Common myeloid progenitor, CD34-positive (primary cell): Measurements from ENCODE around the gene KCNIP3.

Experiments
- CTCF ChIA-PET: fragments of 350-600 bp; sonication (Branson Sonifier 250); formaldehyde crosslinking; loops from one replicate; lab custom pipeline; 2021; ENCODE audit warnings: antibody characterized with exemption; lab: Charles Lee
- POLR2A ChIA-PET: fragments of 350-600 bp; sonication (Branson Sonifier 250); formaldehyde crosslinking; loops from one replicate; lab custom pipeline; 2021; ENCODE audit warnings: antibody characterized with exemption; lab: Charles Lee
- DNase-seq, 3 donors: peaks; one replicate each; pipeline versions ENCODE4 v3.0.0 to v3.0.0-alpha.2; 2013
- H3K27ac ChIP-seq, 2 experiments: 1 replicate in 1 of 2; 2 replicates in 1 of 2; pipeline ENCODE4 v1.7.0; 2013; ENCODE audit warnings: inconsistent platforms in 2 of 2, low read length in 2 of 2, mild to moderate bottlenecking in 2 of 2, low read depth in 1 of 2, moderate library complexity in 1 of 2; ENCODE audit not compliant: severe bottlenecking in 2 of 2, insufficient read depth in 1 of 2, poor library complexity in 1 of 2
- H3K27me3 ChIP-seq, 5 experiments: replicated peaks in 2 of 5; 1 replicate in 3 of 5; 2 replicates in 2 of 5; pipeline versions ENCODE4 v1.6.1 to v1.7.0; 2013; ENCODE audit warnings: low read length in 4 of 5, mild to moderate bottlenecking in 2 of 5, moderate library complexity in 2 of 5, inconsistent platforms in 1 of 5; ENCODE audit not compliant: insufficient read depth in 5 of 5, control insufficient read depth in 4 of 5
- H3K36me3 ChIP-seq, 4 experiments: 1 replicate in 2 of 4; 2 replicates in 2 of 4; pipeline versions ENCODE4 v1.6.1 to v1.7.0; 2013; ENCODE audit warnings: low read length in 3 of 4, control low read depth in 1 of 4, mild to moderate bottlenecking in 1 of 4; ENCODE audit not compliant: control insufficient read depth in 4 of 4, insufficient read depth in 4 of 4
- H3K4me1 ChIP-seq, 4 experiments: 1 replicate in 3 of 4; 2 replicates in 1 of 4; pipeline versions ENCODE4 v1.6.1 to v1.7.1; 2013; ENCODE audit warnings: low read length in 3 of 4, mild to moderate bottlenecking in 3 of 4, control low read depth in 1 of 4, inconsistent platforms in 1 of 4, moderate library complexity in 1 of 4; ENCODE audit not compliant: control insufficient read depth in 4 of 4, insufficient read depth in 4 of 4; ENCODE audit errors: control extremely low read depth in 1 of 4
- H3K4me3 ChIP-seq, 7 experiments: 1 replicate in 4 of 7; 2 replicates in 3 of 7; pipeline versions ENCODE4 v1.5.1 to v1.7.0; 2013; ENCODE audit warnings: mild to moderate bottlenecking in 7 of 7, low read length in 6 of 7, moderate library complexity in 6 of 7, inconsistent platforms in 2 of 7, low read depth in 2 of 7, control low read depth in 1 of 7; ENCODE audit not compliant: insufficient read depth in 4 of 7, control insufficient read depth in 1 of 7; ENCODE audit errors: extremely low read depth in 1 of 7
- H3K9me3 ChIP-seq, 5 experiments: 1 replicate in 4 of 5; 2 replicates in 1 of 5; pipeline versions ENCODE4 v1.6.1 to v1.7.1; 2013; ENCODE audit warnings: low read length in 4 of 5, mild to moderate bottlenecking in 2 of 5, inconsistent platforms in 1 of 5, low read depth in 1 of 5, moderate library complexity in 1 of 5; ENCODE audit not compliant: control insufficient read depth in 4 of 5, insufficient read depth in 2 of 5; ENCODE audit errors: control extremely low read depth in 1 of 5
- WGBS: methylation state at CpG from one replicate; pipeline ENCODE4 v1.1.5; 2013; ENCODE audit not compliant: insufficient coverage; 5-methylcytosine and 5-hydroxymethylcytosine counted together

Gene KCNIP3

GRCh38 chr2:95372216-95372829 lies 75.2 kb downstream of the KCNIP3 start:
- peaks cover 0 to 6% (median 2%) of the 10 kb centered on the region in 5 experiments for H3K9me3 ChIP-seq
- ChIA-PET POLR2A (no interaction called here), CTCF (no interaction called here)
- no peaks in the 10 kb centered on the region for H3K36me3 ChIP-seq
- H3K27me3 ChIP-seq, result peaks cover 0 to 5% (median 0%) of the 10 kb centered on the region in 5 experiments
- H3K27ac ChIP-seq, result no peak overlapping the region
- H3K4me1 ChIP-seq, result no peaks in the 10 kb centered on the region
- H3K4me3 ChIP-seq, result no peak overlapping the region
- no peak for DNase-seq
- 96% methylated on average over 7 of the region's 8 CpGs for WGBS

- no peak overlapping the region for H3K4me3 ChIP-seq
- H3K27ac ChIP-seq, result no peak overlapping the region
- ChIA-PET POLR2A (no interaction called here), CTCF (no interaction called here)
- H3K36me3 ChIP-seq, result no peaks in the 10 kb centered on the region
- H3K27me3 ChIP-seq, result peaks cover 0 to 5% (median 0%) of the 10 kb centered on the region in 5 experiments
- no peaks in the 10 kb centered on the region for H3K4me1 ChIP-seq
- DNase-seq, result no peak
- 93% methylated on average over 5 of the region's 8 CpGs for WGBS
- H3K9me3 ChIP-seq, result peaks cover 0 to 6% (median 2%) of the 10 kb centered on the region in 5 experiments
Measured at GRCh38 chr2:95372845-95373244, 75.7 kb downstream of the KCNIP3 start.

GRCh38 chr2:95374029-95374428 lies 76.9 kb downstream of the KCNIP3 start:
- POLR2A ChIA-PET, result no interaction called here
- CTCF ChIA-PET, result interaction anchor here (1.4 kb wide), 1 partner anchor 29 kb away, joined by 3 read pairs; no protein-coding TSS in a partner anchor
- 89% methylated on average over 6 of the region's 6 CpGs for WGBS
- no peaks in the 10 kb centered on the region for H3K36me3 ChIP-seq
- H3K4me1 ChIP-seq, result no peaks in the 10 kb centered on the region
- no peak overlapping the region for H3K27ac ChIP-seq
- H3K27me3 ChIP-seq, result no peaks in the 10 kb centered on the region
- H3K9me3 ChIP-seq, result peaks cover 0 to 6% (median 2%) of the 10 kb centered on the region in 5 experiments
- H3K4me3 ChIP-seq, result no peak overlapping the region
- no peak for DNase-seq

GRCh38 chr2:95374451-95374920 lies 77.3 kb downstream of the KCNIP3 start:
- no peaks in the 10 kb centered on the region for H3K27me3 ChIP-seq
- 100% methylated on average over 4 of the region's 11 CpGs for WGBS
- H3K4me1 ChIP-seq, result no peaks in the 10 kb centered on the region
- H3K36me3 ChIP-seq, result no peaks in the 10 kb centered on the region
- no peak overlapping the region for H3K27ac ChIP-seq
- no peak for DNase-seq
- no peak overlapping the region for H3K4me3 ChIP-seq
- ChIA-PET CTCF (interaction anchor here (1.4 kb wide), 1 partner anchor 29 kb away, joined by 3 read pairs; no protein-coding TSS in a partner anchor), POLR2A (no interaction called here)
- H3K9me3 ChIP-seq, result peaks cover 0 to 6% (median 2%) of the 10 kb centered on the region in 5 experiments

- Histone ChIP-seq H3K4me1 (peaks cover 0 to 2% (median 0%) of the 10 kb centered on the region in 4 experiments), H3K4me3 (no peak overlapping the region), H3K36me3 (no peaks in the 10 kb centered on the region), H3K27me3 (peaks cover 0 to 1% (median 0%) of the 10 kb centered on the region in 5 experiments), H3K9me3 (peaks cover 0 to 5% (median 2%) of the 10 kb centered on the region in 5 experiments), H3K27ac (no peak overlapping the region)
- DNase-seq, result no peak
- CTCF ChIA-PET, result no interaction called here
- POLR2A ChIA-PET, result no interaction called here
- 84% methylated on average over 11 of the region's 15 CpGs for WGBS
Measured at GRCh38 chr2:95374921-95375471, 77.8 kb downstream of the KCNIP3 start.

- Histone ChIP-seq H3K9me3 (no peaks in the 10 kb centered on the region), H3K27ac (no peak overlapping the region), H3K4me1 (peaks cover 0 to 2% (median 0%) of the 10 kb centered on the region in 4 experiments), H3K27me3 (peaks cover 0 to 1% (median 0%) of the 10 kb centered on the region in 5 experiments), H3K4me3 (no peak overlapping the region), H3K36me3 (no peaks in the 10 kb centered on the region)
- ChIA-PET POLR2A (no interaction called here), CTCF (no interaction called here)
- no peak for DNase-seq
- WGBS, result 92% methylated on average over 15 of the region's 21 CpGs
Measured at GRCh38 chr2:95375532-95376150, 78.5 kb downstream of the KCNIP3 start.
